GM19372 (cell line): Measurements from ENCODE around the gene GPR39.

Source experiments
- ATAC-seq: cut with Tn5 transposase; IDR thresholded peaks from one replicate; pipeline ENCODE4 v1.9.1; 2021; ENCODE audit warnings: mild to moderate bottlenecking, low read depth, moderate library complexity; ENCODE audit not compliant: unreplicated experiment

Gene GPR39

GRCh38 chr2:132589966-132590365 lies 173.4 kb downstream of the GPR39 start:
- no peak for ATAC-seq

- ATAC-seq = no peak
These were observed 176.6 kb downstream of the GPR39 start for GRCh38 chr2:132593171-132593570.

GRCh38 chr2:132595186-132595585 lies 178.6 kb downstream of the GPR39 start:
- ATAC-seq = no peak

- ATAC-seq = no peak
These were observed 179.1 kb downstream of the GPR39 start for GRCh38 chr2:132595693-132596092.

GRCh38 chr2:132597166-132597565 lies 180.6 kb downstream of the GPR39 start:
- ATAC-seq = no peak

GRCh38 chr2:132597831-132598230 lies 181.2 kb downstream of the GPR39 start:
- no peak for ATAC-seq

- no peak for ATAC-seq
These were observed 181.9 kb downstream of the GPR39 start for GRCh38 chr2:132598536-132598935.

GRCh38 chr2:132599556-132599955 lies 183.0 kb downstream of the GPR39 start:
- no peak for ATAC-seq

GRCh38 chr2:132604561-132604960 lies 188.0 kb downstream of the GPR39 start:
- no peak for ATAC-seq

- ATAC-seq = no peak
These were observed 188.9 kb downstream of the GPR39 start for GRCh38 chr2:132605236-132606180.

GRCh38 chr2:132606649-132607048 lies 190.0 kb downstream of the GPR39 start:
- no peak for ATAC-seq

GRCh38 chr2:132607426-132608090 lies 191.0 kb downstream of the GPR39 start:
- ATAC-seq = no peak

GRCh38 chr2:132608311-132608710 lies 191.7 kb downstream of the GPR39 start:
- no peak for ATAC-seq

GRCh38 chr2:132609101-132609890 lies 192.7 kb downstream of the GPR39 start:
- ATAC-seq = no peak

- no peak for ATAC-seq
These were observed 195.1 kb downstream of the GPR39 start for GRCh38 chr2:132611719-132612118.

- ATAC-seq = no peak
These were observed 198.9 kb downstream of the GPR39 start for GRCh38 chr2:132615329-132616085.

- ATAC-seq = no peak
These were observed 201.4 kb downstream of the GPR39 start for GRCh38 chr2:132617989-132618388.

GRCh38 chr2:132618734-132619133 lies 202.1 kb downstream of the GPR39 start:
- ATAC-seq = no peak

- ATAC-seq = no peak
These were observed 203.5 kb downstream of the GPR39 start for GRCh38 chr2:132620115-132620514.
